IMR-90 (cell line): ENCODE data around the gene FAM24B. TPM values are rescaled to one million over a fixed set of nuclear protein-coding genes. Genes with fewer than 3 reads are reported as not detected.

ENCODE experiments used
- ATAC-seq: fragments of 200-7000 bp; cut with Tn5 transposase; 2 replicates; pipeline ENCODE4 v1.9.1; 2020; ENCODE audit warnings: low read depth, mild to moderate bottlenecking, moderate library complexity
- BruUV-seq: library from RNA; stranded (reverse); fragments of 400-500 nt; replicated peaks from 2 replicates; lab custom pipeline; 2021; lab: Mats Ljungman, UMichigan
- CTCF ChIA-PET: fragments of 300-600 bp; formaldehyde crosslinking; extraction: SDS; loops from one replicate; lab custom pipeline; 2021; ENCODE audit warnings: antibody characterized with exemption; lab: Yijun Ruan, JAX
- POLR2A ChIA-PET: fragments of 300-600 bp; sonication (Branson Sonifier 250); formaldehyde crosslinking; loops from one replicate; lab custom pipeline; 2022; ENCODE audit warnings: antibody characterized with exemption; ENCODE audit not compliant: unreplicated experiment; lab: Charles Lee
- DNase-seq: peaks from one replicate; pipeline ENCODE4 v3.0.0; 2013
- H2AFZ ChIP-seq: replicated peaks from 2 replicates; pipeline ENCODE3; 2013; ENCODE audit warnings: low read length, mild to moderate bottlenecking; ENCODE audit not compliant: poor library complexity
- H2AK5ac ChIP-seq: 2 replicates; pipeline ENCODE4 v1.6.1; 2013; ENCODE audit warnings: low read depth, low read length, inconsistent platforms
- H2AK9ac ChIP-seq: replicated peaks from 2 replicates; pipeline ENCODE3; 2013; ENCODE audit warnings: mild to moderate bottlenecking, low read depth, low read length, moderate library complexity; ENCODE audit not compliant: poor library complexity
- H2BK120ac ChIP-seq: 2 replicates; pipeline ENCODE4 v1.6.1; 2013; ENCODE audit warnings: low read depth, low read length, inconsistent platforms
- H2BK15ac ChIP-seq: 3 replicates; pipeline ENCODE4 v1.6.1; 2013; ENCODE audit warnings: low read depth, low read length, inconsistent platforms
- H2BK20ac ChIP-seq: 2 replicates; pipeline ENCODE4 v1.6.1; 2013; ENCODE audit warnings: low read depth, mild to moderate bottlenecking, inconsistent platforms, low read length, moderate library complexity
- H2BK5ac ChIP-seq: 2 replicates; pipeline ENCODE4 v1.6.1; 2013; ENCODE audit warnings: mild to moderate bottlenecking, low read depth, low read length, inconsistent platforms; ENCODE audit not compliant: poor library complexity, severe bottlenecking
- H3K14ac ChIP-seq: replicated peaks from 2 replicates; pipeline ENCODE4 v1.6.1; 2013; ENCODE audit warnings: low read depth, low read length, inconsistent platforms
- H3K18ac ChIP-seq: 2 replicates; pipeline ENCODE4 v1.6.1; 2013; ENCODE audit warnings: low read depth, low read length, control low read depth
- H3K23ac ChIP-seq: 2 replicates; pipeline ENCODE4 v1.6.1; 2013; ENCODE audit warnings: low read depth, low read length, inconsistent platforms
- H3K27ac ChIP-seq: 2 replicates; pipeline ENCODE4 v1.5.1; 2013; ENCODE audit warnings: mild to moderate bottlenecking, control low read depth, low read length; ENCODE audit not compliant: insufficient read depth
- H3K27me3 ChIP-seq: 2 replicates; pipeline ENCODE4 v1.6.1; 2013; ENCODE audit warnings: low read length; ENCODE audit not compliant: control insufficient read depth, insufficient read depth
- H3K36me3 ChIP-seq: 2 replicates; pipeline ENCODE4 v1.6.1; 2013; ENCODE audit warnings: low read length, mixed read lengths; ENCODE audit not compliant: control insufficient read depth, insufficient read depth
- H3K4ac ChIP-seq: 2 replicates; pipeline ENCODE4 v1.6.1; 2013; ENCODE audit warnings: low read depth, low read length, inconsistent platforms
- H3K4me1 ChIP-seq: 2 replicates; pipeline ENCODE4 v1.6.1; 2013; ENCODE audit warnings: low read length, mixed read lengths; ENCODE audit not compliant: control insufficient read depth, insufficient read depth
- H3K4me2 ChIP-seq: 2 replicates; pipeline ENCODE4 v1.6.1; 2013; ENCODE audit warnings: low read depth, mild to moderate bottlenecking, control low read depth, low read length, moderate library complexity
- H3K4me3 ChIP-seq: 2 replicates; pipeline ENCODE4 v1.5.1; 2013; ENCODE audit warnings: low read depth, mild to moderate bottlenecking, control low read depth, low read length, moderate library complexity; ENCODE audit not compliant: insufficient read depth
- H3K56ac ChIP-seq: 2 replicates; pipeline ENCODE4 v1.6.1; 2013; ENCODE audit warnings: low read length, inconsistent platforms; ENCODE audit not compliant: insufficient read depth; ENCODE audit errors: extremely low read depth
- H3K79me1 ChIP-seq, 2 experiments: 2 replicates each; pipeline ENCODE4 v1.6.1; 2013; ENCODE audit warnings: low read length in 2 of 2, inconsistent platforms in 1 of 2, low read depth in 1 of 2
- H3K9ac ChIP-seq: 2 replicates; pipeline ENCODE4 v1.6.1; 2013; ENCODE audit warnings: low read depth, low read length, control low read depth
- H3K9me1 ChIP-seq: 2 replicates; pipeline ENCODE4 v1.6.1; 2013; ENCODE audit warnings: low read length, inconsistent platforms; ENCODE audit not compliant: insufficient read depth
- H3K9me3 ChIP-seq: 2 replicates; pipeline ENCODE4 v1.6.1; 2013; ENCODE audit warnings: low read length; ENCODE audit not compliant: control insufficient read depth, insufficient read depth
- H4K20me1 ChIP-seq: 2 replicates; pipeline ENCODE4 v1.6.1; 2013; ENCODE audit warnings: low read length, inconsistent platforms; ENCODE audit not compliant: insufficient read depth
- H4K5ac ChIP-seq: 2 replicates; pipeline ENCODE4 v1.6.1; 2013; ENCODE audit warnings: mild to moderate bottlenecking, low read depth, low read length, control low read depth
- H4K8ac ChIP-seq, 2 experiments: 2 replicates each; pipeline ENCODE4 v1.6.1; 2013; ENCODE audit warnings: low read depth in 2 of 2, low read length in 2 of 2, control low read depth in 1 of 2, inconsistent platforms in 1 of 2
- H4K91ac ChIP-seq: 2 replicates; pipeline ENCODE4 v1.6.1; 2013; ENCODE audit warnings: low read depth, low read length, inconsistent platforms; ENCODE audit not compliant: insufficient read depth
- BHLHE40 ChIP-seq: fragments of 150-350 bp; IDR thresholded peaks from 2 replicates; pipeline ENCODE4 v1.6.1; 2016; ENCODE audit warnings: mild to moderate bottlenecking, low read depth, low read length
- CHD1 ChIP-seq: IDR thresholded peaks from 2 replicates; pipeline ENCODE4 v1.6.1; 2012; ENCODE audit warnings: low read depth, low read length, improper control_type of control experiment
- RAD21 ChIP-seq: IDR thresholded peaks from 2 replicates; pipeline ENCODE4 v1.6.1; 2012; ENCODE audit warnings: low read length, improper control_type of control experiment
- SMC3 ChIP-seq: fragments of 150-350 bp; IDR thresholded peaks from 2 replicates; pipeline ENCODE4 v1.6.1; 2016; ENCODE audit warnings: low read depth, mild to moderate bottlenecking, antibody characterized with exemption, low read length, moderate library complexity
- WGBS, 2 experiments: methylation state at CpG; one replicate each; pipeline versions ENCODE4 v1.1.5 to v1.1.7; 2013; ENCODE audit warnings: missing lambda C conversion rate in 2 of 2; ENCODE audit not compliant: insufficient read length in 1 of 2; ENCODE audit errors: extremely low coverage in 2 of 2; 5-methylcytosine and 5-hydroxymethylcytosine counted together
- dilution Hi-C: fragments of 300-500 bp; cut with HindIII; formaldehyde crosslinking; loops from one replicate; pipeline ENCODE4 v1.14.3; 2018; ENCODE audit warnings: low sequenced_read_pairs; ENCODE audit not compliant: unreplicated experiment
- in situ Hi-C: fragments of 300-500 bp; cut with MboI; formaldehyde crosslinking; loops from 3 replicates; pipeline ENCODE4 v1.14.3; 2019; ENCODE audit warnings: low sequenced_read_pairs, inconsistent platforms, mixed read lengths
- intact Hi-C: fragments of 100-400 bp; cut with micrococcal nuclease; formaldehyde crosslinking; loops from 2 replicates; pipeline ENCODE4 v1.10.0; 2022
- polyA plus RNA-seq, 3 experiments: library from polyadenylated mRNA; depleted of rRNA; stranded (reverse); fragments of >200 nt; gene quantifications; 2 replicates each; pipeline ENCODE4 v1.2.3, GENCODE V29; 2012; ENCODE audit warnings: low replicate concordance in 1 of 3
- total RNA-seq: library from RNA; depleted of rRNA; stranded (reverse); fragments of >200 nt; gene quantifications from 2 replicates; pipeline ENCODE4 v1.2.3, GENCODE V29; 2012
- TF ChIP-seq, protein P1 (sequence below): fragments of 150-350 bp; IDR thresholded peaks from 2 replicates; pipeline ENCODE4 v1.6.1; 2016; ENCODE audit warnings: low read depth, mild to moderate bottlenecking, low read length, moderate library complexity, borderline replicate concordance
- TF ChIP-seq, protein P2 (sequence below): fragments of 150-350 bp; IDR thresholded peaks from 2 replicates; pipeline ENCODE4 v1.6.1; 2017; ENCODE audit warnings: mild to moderate bottlenecking, antibody characterized with exemption, low read length, low read depth
- TF ChIP-seq, protein P3 (sequence below): conservative IDR thresholded peaks from 2 replicates; pipeline ENCODE4 v1.5.1; 2012; ENCODE audit warnings: mild to moderate bottlenecking, low read depth, low read length, improper control_type of control experiment

FAM24B gene
- total and polyA plus RNA-seq, 2 of the 4 experiments (the other 2 are of a cell fraction), result 1.6 to 4.3 TPM

DNA sequence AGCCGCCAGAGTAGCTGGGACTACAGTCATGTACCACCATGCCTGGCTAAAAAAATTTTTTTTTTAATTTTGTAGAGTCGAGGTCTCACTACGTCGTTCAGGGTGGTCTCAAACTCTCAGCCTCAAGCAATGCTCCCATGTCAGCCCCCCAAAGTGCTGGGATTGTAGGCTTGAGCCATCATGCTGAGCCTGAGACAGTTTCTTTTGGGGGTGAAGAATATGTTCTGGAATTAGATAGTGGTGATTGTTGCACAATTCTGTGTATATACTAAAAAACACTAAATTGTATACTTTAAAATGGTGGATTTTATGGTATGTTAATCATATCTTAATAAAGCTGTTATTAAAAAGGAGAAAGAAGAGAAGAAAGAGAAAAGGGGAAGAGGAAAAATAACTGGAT is 35.2 kb downstream of the FAM24B start:
- H3K4me1 ChIP-seq, result peaks cover 4% of the 10 kb centered on the region; the same call in 1 of the 2 replicates
- ATAC-seq (no peak), DNase-seq (no peak)
- no peak overlapping the region for H3K4me2 ChIP-seq
- H3K36me3 ChIP-seq, result no peaks in the 10 kb centered on the region
- no peak overlapping the region for H3K14ac ChIP-seq
- H2BK5ac ChIP-seq, result no peak overlapping the region
- H2AFZ ChIP-seq, result no peak overlapping the region
- no peaks in the 10 kb centered on the region for H3K9me3 ChIP-seq
- intact Hi-C loops (no loop called here), dilution Hi-C loops (no loop called here), in situ Hi-C loops (no loop called here)
- H2AK9ac ChIP-seq, result no peak overlapping the region
- no peak overlapping the region for H3K27ac ChIP-seq
- no peak overlapping the region for H2BK20ac ChIP-seq
- H2BK120ac ChIP-seq, result no peak overlapping the region
- no peak overlapping the region for H3K23ac ChIP-seq
- H2AK5ac ChIP-seq, result no peak overlapping the region
- ChIA-PET CTCF (no interaction called here), POLR2A (no interaction called here)
- BruUV-seq, result no TSS peak
- H4K91ac ChIP-seq, result no peak overlapping the region
- no peaks in the 10 kb centered on the region for H3K27me3 ChIP-seq
- no CpG with 5 or more reads among the region's 4 CpGs for WGBS, 2 experiments
- TF ChIP-seq BHLHE40 (no peak), SMC3 (no peak), CHD1 (no peak), RAD21 (no peak)
- TF ChIP-seq, protein P1, sequence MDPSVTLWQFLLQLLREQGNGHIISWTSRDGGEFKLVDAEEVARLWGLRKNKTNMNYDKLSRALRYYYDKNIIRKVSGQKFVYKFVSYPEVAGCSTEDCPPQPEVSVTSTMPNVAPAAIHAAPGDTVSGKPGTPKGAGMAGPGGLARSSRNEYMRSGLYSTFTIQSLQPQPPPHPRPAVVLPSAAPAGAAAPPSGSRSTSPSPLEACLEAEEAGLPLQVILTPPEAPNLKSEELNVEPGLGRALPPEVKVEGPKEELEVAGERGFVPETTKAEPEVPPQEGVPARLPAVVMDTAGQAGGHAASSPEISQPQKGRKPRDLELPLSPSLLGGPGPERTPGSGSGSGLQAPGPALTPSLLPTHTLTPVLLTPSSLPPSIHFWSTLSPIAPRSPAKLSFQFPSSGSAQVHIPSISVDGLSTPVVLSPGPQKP, result no peak
- TF ChIP-seq, protein P2, sequence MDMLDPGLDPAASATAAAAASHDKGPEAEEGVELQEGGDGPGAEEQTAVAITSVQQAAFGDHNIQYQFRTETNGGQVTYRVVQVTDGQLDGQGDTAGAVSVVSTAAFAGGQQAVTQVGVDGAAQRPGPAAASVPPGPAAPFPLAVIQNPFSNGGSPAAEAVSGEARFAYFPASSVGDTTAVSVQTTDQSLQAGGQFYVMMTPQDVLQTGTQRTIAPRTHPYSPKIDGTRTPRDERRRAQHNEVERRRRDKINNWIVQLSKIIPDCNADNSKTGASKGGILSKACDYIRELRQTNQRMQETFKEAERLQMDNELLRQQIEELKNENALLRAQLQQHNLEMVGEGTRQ, result no peak
- TF ChIP-seq, protein P3, sequence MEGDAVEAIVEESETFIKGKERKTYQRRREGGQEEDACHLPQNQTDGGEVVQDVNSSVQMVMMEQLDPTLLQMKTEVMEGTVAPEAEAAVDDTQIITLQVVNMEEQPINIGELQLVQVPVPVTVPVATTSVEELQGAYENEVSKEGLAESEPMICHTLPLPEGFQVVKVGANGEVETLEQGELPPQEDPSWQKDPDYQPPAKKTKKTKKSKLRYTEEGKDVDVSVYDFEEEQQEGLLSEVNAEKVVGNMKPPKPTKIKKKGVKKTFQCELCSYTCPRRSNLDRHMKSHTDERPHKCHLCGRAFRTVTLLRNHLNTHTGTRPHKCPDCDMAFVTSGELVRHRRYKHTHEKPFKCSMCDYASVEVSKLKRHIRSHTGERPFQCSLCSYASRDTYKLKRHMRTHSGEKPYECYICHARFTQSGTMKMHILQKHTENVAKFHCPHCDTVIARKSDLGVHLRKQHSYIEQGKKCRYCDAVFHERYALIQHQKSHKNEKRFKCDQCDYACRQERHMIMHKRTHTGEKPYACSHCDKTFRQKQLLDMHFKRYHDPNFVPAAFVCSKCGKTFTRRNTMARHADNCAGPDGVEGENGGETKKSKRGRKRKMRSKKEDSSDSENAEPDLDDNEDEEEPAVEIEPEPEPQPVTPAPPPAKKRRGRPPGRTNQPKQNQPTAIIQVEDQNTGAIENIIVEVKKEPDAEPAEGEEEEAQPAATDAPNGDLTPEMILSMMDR, result no peak
- H3K4ac ChIP-seq, result no peak overlapping the region
- no peak overlapping the region for H3K4me3 ChIP-seq
- peaks cover 0 to 4% of the 10 kb centered on the region in 2 experiments; a peak in 1 of 4 replicates for H3K79me1 ChIP-seq
- no peaks in the 10 kb centered on the region for H4K20me1 ChIP-seq
- H3K9me1 ChIP-seq, result no peaks in the 10 kb centered on the region
- H4K5ac ChIP-seq, result no peak overlapping the region
- no peak overlapping the region for H3K18ac ChIP-seq
- H3K56ac ChIP-seq, result no peak overlapping the region
- no peak overlapping the region for H4K8ac ChIP-seq
- no peak overlapping the region for H3K9ac ChIP-seq
- H2BK15ac ChIP-seq, result no peak overlapping the region
